Body of pancreas (tissue), 4 donors: ENCODE measurements around the gene RAB11A.

Experiments used
- CTCF ChIP-seq, 7 experiments: fragments of 450-650 bp in 4 of 7; fragments of 200-600 bp in 3 of 7; sonication (generic) in 3 of 7; IDR thresholded peaks; one replicate each; pipeline ENCODE4 v1.5.1; 2016 to 2019; ENCODE audit warnings: antibody characterized with exemption in 7 of 7
- POLR2A ChIP-seq, 3 donors: fragments of 450-650 bp; IDR thresholded peaks; one replicate each; pipeline ENCODE4 v1.6.1; 2016; ENCODE audit warnings: antibody characterized with exemption in 3 of 3, mild to moderate bottlenecking in 2 of 3

GRCh38 chr15:65869126-65869953, at the start of gene RAB11A:
- TF ChIP-seq CTCF (IDR thresholded peaks at IDR 0.05) (peak in 4 of 7 experiments; percentile 20 to 49 (median 46)), POLR2A (IDR thresholded peaks at IDR 0.05) (peak; percentile 85 to 98 (median 95))
